GM21515 (cell line): Measurements from ENCODE around the gene PLEKHF1.

Experiments
- ATAC-seq: cut with Tn5 transposase; IDR thresholded peaks from one replicate; pipeline ENCODE4 v1.9.1; 2021; ENCODE audit not compliant: unreplicated experiment

The PLEKHF1 gene

GRCh38 chr19:29724746-29725145 is 59.5 kb downstream of the PLEKHF1 start:
- no peak for ATAC-seq
